Amniotic stem cell (primary cell): ENCODE data around the gene PIK3R1.

Source experiments
- DNase-seq: peaks from one replicate; lab custom pipeline; 2025; lab: John Stamatoyannopoulos, UW

The PIK3R1 gene

DNA sequence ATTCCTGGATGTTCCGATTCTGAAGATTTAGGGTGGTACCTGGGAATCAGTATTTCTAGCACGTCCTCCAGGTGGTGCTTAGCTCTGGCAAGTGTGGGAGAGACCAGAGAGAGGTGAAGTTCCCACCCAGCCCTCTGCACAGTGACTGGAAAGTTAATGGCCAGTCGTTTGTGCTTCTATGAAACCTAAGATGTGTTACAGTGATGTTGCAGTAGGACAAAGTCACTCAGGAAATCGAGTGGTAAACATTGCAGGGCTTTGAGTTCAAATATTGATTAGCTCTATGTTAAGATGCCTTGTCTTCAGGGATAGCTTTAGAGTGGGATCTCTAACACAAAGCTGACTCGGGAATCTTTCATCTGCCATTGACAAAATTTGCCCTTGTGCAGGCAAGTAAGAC is 55.6 kb downstream of the PIK3R1 start:
- no peak for DNase-seq

DNA sequence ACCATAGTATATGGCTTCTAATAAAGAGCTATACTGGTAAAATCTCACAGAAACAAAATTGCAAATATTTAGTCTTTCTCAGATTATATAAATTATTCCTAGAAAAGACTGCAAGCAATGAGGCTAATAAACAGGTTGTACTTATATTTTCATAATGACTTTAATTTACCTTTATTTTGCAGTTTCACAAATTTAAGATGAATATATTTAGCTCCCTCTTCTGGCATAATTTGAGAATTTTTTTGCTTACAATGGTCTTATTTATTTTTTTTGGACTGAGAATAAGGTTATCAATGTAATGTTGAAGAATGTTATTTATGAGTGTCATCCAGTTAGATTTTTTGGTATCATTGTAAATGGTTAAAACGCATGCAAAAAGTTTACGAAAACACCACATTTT is 56.7 kb downstream of the PIK3R1 start:
- DNase-seq = no peak

DNA sequence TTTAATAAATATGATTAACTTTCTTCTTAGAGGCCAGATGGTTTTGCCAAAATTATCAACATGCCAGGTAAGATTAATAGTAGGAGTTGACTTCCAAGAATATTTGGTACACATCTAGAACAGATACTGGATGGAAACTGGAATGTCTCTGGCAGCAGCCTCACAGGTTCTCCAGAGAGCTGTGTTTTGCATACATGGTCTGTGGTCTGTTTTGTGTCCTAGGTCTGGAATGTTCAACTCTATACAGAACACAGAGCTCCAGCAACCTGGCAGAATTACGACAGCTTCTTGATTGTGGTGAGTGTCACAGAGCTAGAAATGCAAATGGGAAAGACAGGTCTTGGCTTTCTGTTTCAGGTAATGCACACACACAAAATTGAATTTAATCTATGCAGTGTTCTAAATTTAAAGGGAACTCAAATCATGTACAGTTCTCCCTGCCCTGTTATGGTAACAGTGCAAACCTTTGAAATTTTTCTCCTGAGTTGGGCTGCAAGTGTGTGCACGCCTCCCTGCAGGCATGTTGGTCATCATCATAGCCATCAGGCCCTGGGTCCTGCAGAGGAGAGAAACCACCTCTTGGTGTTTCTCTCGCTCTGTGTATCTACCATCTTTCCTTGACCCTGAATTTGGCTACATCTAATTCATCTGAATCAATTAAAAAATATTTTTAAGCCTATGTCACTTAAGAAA is 58.3 kb downstream of the PIK3R1 start:
- DNase-seq = no peak

DNA sequence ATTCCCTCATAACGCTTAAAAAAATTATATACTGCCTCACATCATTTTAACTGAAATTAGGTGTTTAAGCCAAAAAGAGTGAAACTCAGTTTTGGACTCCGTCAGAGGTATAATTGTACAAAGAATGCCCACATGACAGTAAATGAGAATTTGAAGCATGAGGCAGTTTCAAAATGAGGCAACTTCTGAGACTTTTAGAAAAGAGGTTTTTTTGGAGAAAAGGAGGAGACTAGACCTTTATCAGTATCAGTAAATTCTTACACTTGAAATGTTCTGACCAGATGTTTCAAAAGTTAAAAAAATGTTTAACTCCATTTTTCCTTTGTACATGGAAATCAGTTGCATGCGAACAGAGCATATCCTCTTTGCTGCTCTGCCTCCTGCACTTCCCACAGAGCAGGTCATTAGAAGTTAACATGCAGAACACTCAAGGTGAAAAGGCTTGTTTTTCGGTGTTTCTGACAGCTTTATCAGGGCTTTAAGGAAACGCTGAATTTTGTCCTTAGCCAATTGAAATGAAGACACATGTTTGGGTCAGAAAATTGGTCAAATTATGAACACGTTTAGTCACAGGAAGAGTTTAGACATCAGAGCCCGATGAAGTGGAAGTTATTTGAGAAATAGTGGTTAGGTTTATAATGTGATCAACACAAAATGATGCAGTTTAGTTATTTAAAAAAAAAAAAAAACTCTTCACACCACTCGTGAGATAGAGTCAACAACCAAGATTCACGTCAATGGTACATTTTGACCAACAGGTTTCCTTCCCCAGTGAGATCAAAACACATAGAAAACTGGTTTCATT is 59.5 kb downstream of the PIK3R1 start:
- DNase-seq = no peak

DNA sequence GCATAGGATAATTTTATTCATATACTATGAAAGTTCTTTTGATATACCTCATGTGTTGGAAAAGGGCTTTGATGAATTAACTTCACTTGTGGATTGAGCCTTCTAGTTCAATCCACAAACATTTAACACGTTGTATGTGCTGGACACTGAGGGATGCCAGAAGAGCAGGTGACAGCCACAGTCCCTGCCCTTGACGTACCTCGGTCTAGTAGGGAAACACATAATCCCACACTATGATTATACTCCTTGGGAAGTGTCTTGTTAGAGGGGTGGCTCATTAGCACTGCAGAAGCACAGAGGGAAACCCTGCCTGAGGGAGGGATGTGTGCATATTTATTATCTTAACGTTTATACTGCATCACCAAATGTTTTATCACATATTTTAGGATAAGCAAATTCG is 61.2 kb downstream of the PIK3R1 start:
- no peak for DNase-seq

DNA sequence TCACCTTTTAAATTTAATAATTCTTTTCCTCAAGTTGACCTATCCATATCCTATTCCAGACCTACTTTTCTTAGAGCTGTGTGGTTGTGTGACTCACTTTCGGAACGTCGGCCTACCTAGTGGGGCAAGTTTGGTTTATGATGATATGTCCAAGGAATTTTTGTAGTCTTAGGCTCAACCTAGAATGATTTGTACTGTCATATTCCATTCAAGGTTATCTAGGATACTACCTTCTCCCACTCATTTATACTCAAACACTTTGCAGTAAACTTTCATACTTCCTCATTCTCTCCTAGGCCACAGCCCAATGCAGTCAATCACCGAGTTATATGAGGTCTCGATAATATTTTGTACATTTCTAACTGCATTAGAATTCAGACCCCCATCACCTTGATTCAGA is 61.9 kb downstream of the PIK3R1 start:
- DNase-seq = no peak

DNA sequence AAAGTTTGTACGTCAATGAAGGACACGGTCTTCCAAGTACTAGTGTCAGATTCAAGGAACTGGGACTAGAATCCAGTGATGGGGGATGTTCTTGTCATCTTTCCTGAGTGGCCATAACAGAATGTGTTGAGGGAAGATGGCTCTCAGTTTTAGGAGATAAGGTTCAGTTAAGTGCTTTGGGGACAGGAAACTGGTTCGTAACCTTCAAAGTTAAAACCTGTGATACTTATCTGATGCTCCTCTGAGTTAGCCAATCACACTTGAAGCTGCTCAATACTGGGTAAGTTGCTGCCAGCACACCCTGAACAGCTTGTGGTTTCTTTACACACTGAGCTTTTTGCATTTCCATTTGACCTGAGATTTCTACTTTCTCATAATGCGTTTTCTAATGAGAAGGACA is 64.4 kb downstream of the PIK3R1 start:
- DNase-seq = no peak

DNA sequence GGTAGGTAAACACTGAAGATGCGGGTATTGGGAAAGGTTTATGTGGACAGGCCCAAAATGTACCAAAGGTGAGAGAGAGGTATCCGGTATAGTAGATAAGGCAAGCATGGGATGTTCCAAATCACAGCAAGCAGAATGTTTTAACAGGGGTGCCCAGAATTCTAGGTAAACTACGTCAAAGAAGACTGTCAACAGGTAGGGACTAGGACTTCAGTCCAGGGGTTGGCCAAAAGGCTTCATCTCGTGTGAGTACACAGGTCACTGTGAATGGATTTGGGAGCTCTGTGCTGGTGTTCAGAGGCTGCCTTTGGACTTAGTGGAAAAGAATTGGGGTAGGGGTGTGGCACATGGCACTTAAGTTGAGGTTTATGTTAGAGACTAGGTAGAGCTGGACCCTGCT is 66.4 kb downstream of the PIK3R1 start:
- no peak for DNase-seq

DNA sequence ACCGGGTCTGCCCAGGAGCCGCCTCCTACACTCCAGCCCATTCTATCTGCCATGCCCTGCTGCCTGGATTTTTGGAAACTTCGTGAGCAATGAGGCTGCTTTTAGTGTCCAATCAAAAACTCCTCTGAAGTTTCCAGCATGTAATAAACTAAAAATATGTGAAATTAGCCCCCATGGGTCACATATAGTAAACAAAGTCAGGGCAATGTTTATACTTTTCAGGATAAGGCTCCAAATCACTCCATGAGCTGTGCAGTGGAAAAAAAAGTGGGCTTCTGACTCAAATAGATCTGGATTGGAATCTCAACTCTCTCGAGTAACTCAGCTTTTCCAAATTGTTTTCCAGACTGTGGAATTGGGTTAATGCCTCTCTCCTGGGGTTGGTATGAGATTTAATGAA is 68.2 kb downstream of the PIK3R1 start:
- DNase-seq = no peak

DNA sequence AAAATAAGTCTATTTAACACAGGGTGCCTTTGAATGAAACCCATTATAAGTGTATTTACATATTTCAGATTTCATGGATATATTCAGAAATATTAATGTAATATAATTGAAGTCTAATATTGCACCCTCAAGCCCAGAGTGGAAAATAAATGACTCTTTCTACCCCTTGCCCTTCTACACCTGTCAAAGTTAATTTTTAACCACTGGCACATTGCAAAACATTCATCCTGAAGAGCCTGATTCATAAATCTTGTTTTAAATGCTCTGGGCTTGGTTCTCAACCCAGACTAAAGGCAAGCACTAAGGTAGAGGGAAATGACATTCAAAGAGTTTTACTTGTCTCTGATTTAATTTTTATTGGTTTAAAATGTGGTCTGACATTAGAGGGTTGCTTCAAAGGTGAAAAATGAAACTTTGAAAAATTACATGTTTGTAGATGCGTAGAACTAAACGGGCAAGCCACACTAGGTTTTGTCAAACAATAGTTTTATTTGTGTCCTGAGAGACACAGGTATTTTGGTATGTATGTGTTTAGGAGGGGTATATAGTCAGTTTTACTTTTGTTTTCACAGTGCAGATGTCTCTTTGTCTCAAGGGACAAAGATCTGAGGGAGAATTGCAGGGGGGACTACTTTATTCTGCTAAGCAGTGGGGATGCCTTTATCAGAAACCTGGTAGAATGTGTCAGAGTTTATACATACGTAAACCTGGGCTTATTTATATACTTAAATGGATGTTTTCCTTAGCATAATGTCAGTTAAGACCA is 69.7 kb downstream of the PIK3R1 start:
- DNase-seq = no peak

DNA sequence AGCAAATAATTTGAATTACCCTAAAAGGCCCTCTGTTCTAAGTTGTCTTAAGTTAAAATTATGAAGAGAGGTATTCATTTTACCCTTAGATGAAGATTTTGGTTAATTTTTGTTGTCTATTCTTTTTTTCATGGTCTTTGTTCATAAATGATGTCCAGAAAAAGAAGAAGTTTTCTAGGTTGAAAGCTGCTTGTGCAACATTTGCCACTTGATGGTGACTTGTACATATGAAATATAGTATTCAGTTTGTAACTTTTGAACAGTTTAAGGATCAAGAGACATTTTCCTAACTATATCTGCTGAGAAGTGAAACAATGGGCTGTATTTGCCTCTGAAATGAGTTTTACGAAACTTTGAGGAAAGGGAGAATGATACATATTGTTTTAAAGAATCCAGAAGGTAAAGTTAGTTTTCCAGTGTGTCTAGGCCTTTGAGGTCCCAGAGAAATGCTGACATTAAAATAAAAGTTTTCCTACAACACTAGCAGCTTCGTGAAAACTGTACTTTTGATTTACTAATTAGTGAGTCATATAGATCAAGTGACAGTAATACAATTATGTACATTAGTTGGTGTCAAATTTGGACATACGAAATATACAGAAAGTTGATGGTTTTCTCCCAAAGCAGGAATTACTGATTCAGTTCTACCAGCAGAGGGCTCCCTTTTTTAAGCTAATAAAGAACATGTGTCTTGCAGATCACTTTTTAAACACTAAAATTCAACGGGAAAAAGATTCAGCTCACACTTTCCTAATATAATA is 70.5 kb downstream of the PIK3R1 start:
- DNase-seq = peak; percentile 65

DNA sequence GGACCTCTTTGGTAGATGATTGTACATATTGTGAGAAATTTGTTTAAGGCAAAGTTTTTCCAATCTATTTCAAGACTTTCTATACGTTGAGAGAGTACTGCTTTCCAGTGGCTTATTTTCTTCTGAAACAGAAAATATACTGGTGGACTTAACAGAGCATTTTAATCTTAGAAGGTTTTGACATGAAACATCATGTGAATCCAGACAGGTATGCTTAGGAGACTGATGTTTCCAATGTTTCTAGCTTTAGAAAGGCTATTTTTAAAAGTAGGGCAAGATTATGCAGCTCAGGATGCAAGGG is 71.0 kb downstream of the PIK3R1 start:
- DNase-seq = no peak

DNA sequence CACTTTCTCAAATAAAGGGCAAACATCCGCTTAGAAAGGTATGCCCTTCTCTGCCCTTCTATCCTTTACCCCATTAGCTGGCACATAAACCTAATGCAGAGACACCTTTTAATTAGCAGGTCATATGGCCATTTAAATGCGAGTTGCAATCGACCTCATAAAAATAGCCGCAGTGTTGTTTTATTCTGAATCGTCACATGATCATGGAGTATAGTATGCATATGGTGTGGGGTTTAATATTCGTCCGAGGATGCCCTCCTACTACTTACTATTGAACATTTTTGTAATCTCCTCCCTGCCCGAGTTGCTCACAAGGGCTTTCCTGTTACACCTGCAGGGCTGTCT is 72.0 kb downstream of the PIK3R1 start:
- no peak for DNase-seq

DNA sequence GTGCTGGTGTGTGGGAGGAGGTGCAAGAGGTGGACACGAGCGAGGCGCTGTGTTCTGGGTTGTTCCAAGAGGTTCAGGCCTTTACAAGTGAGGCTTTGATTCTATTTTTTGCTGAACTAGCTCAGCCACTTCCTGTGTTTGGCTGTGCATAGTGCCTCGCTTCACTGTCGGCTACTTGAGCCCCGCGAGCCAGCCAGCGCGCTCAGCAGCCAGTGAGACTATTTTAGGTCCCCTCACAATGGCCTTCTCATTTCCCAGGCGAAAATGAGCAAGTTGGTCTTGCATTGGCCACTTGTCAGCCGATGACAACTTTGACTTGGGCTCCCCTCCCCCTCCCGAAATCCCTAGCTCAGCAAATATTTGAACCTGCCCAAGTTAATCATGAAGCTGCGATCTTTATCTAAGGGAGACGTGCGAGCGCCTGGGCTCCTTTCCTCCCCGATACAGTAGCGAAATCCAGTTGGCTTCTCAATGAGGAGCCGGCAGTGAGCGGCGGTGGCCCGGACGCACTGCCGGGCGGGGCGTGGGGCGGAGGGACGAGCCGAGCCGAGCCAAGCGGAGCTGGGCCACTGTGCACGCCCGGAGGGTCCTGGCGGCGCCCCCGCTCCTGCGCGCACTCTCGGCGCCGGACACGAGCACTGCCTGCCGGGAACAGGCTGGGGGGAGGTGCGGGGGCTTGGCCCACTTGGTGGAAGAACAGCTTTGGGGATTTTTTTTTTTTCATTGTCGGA is 72.6 kb downstream of the PIK3R1 start:
- DNase-seq = no peak

DNA sequence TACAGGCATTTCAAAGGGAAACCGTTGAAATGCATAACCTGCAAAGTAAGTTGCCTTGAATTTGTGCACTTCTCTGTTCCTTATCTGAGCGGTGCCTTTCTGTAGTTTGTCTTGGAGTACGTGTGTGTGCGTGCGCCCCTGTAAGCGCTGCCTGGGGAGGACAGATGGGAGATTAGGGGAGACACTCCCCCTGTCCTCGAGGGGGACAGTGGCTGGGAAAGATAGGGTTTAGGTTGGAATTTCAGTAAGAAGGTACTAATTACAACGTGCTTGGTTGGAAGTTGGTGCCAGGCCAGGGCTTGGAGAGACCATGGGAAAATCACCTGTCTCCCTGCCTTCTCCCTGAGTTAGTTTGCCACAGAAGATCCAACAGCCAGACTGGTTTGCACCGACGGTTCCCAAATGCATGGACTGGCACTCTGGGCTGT is 73.2 kb downstream of the PIK3R1 start:
- no peak for DNase-seq

DNA sequence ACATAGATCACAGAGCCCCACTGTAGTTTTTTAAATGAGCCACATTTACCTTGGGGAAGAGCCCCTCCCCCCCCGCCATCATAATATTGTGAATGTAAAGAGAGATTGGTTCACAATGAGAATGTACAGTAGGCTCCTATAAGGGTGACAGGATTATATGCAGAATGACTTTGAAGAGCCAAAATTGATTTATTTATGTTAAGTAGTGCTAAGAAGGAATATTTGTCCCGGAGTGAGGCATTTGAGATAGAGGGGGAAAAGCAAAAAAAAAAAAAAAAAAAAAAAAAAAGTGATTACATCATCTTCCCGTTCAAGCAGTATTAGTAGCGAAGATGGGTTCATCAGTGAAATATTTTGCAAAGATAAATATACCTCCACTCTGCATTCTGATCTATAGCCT is 73.9 kb downstream of the PIK3R1 start:
- DNase-seq = no peak

DNA sequence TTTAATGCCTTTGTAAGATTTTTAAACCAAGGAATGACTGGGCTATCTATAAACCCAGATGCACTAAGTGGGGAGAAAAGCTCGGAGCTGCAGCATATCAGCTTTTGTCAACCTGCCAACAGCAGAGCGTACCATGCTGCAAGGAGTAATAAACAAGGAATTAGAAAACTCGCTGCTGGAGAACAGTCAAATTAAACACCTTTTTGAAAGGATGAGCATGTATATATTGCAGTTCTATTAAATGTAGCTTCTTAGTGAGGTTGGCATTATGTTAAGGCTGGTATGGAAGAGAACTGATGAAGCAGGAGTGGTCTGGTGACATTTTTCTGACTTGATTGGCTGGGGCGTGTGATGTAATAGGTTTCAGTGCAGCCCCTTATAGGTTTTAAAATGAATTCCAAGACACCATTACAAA is 74.7 kb downstream of the PIK3R1 start:
- DNase-seq = no peak

DNA sequence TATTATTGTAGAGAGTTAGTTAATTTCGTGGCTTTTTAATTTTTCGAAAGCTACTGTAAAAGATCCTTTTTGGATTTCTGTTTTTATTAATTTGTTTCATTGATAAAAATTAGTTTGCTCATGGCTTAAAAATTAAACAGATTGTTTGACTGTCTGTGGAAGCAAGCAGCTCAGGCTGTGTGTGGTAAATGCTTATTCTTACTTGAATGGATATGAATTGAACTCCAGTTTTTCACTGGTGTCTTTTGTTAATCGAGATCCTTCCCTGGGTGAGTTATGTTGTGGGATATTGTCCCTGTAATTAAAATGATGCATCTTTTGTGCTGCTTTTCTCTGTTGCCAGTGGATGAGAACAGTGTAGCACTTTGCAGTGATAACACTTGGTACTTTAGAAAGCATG is 75.3 kb downstream of the PIK3R1 start:
- no peak for DNase-seq

DNA sequence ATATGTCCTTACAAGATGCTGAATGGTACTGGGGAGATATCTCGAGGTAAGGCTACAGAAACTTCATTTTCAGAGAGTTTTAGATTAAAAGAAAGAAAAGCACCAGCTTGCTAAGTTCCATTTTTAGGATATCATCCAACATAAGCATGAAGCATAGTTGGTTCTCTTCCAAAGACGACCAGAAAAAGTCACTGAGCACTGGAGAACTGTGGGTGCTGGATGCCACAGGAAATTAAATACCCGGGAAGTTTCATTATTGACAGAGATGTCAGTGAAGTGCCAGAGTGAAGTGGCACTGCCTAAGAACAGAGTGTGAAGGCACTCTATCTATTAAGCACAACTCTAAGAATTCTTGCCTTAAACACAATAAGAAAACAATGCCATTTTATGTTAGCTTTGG is 76.8 kb downstream of the PIK3R1 start:
- no peak for DNase-seq

DNA sequence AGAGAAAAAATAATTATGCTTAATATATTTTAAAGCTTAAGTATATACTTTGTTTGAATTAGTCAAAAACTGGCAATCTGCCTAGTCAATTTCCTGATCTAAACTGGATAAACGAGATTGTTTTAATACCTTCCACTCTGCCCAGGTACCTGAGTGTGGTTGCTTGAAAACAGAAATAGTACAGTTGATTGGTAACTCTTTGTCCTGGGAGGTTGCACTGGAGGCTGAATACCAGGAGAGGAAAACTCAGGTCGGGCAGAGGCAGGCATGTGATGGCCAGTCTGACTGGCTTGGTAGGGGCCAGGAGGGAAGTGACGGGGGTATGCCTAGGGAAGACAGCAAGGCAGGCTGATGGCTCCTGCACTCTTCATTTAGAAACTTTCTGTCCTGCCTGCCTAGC is 80.2 kb downstream of the PIK3R1 start:
- DNase-seq = no peak

DNA sequence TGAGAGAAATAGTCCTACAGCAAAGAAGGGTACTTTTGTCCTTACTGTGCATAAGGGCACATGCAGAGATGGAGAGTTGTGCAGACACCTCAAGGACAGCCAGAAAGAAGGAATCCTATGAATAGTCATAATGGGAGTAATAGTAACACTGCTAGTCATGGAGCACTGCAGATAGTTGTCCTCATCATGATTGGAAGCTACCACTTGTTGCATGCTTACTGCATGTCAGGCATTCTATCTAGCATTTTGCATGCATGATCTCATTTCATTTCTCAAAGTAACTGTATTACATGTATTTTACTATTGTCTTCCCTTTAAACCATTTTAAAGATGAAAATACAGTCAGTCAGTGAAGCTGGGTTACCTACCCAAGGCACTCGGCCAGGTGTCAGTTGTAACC is 81.3 kb downstream of the PIK3R1 start:
- no peak for DNase-seq

DNA sequence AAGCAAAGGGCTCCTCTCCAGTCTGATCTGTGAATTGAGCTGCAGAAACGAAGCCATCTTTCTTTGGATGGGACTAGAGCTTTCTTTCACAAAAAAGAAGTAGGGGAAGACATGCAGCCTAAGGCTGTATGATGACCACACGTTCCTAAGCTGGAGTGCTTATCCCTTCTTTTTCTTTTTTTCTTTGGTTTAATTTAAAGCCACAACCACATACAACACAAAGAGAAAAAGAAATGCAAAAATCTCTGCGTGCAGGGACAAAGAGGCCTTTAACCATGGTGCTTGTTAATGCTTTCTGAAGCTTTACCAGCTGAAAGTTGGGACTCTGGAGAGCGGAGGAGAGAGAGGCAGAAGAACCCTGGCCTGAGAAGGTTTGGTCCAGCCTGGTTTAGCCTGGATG is 82.1 kb downstream of the PIK3R1 start:
- DNase-seq = no peak
